Uterus (tissue), 4 donors: Measurements from ENCODE around the gene TMEM169. TPM values are rescaled to one million over a fixed set of nuclear protein-coding genes. Genes with fewer than 3 reads are reported as not detected.

Experiments
- DNase-seq, 2 donors: peaks; one replicate each; pipeline ENCODE4 v3.0.0-alpha.2; 2019 to 2020
- H3K27ac ChIP-seq, 2 donors: fragments of 200-600 bp; sonication (generic); 1 replicate in 1 of 2; 2 replicates in 1 of 2; pipeline ENCODE4 v1.5.1; 2016 to 2018
- H3K27me3 ChIP-seq, 2 donors: fragments of 200-600 bp; sonication (generic); one replicate each; pipeline ENCODE4 v1.5.1; 2018 to 2019; ENCODE audit warnings: control low read depth in 1 of 2
- H3K36me3 ChIP-seq, 2 donors: fragments of 200-600 bp; sonication (generic); one replicate each; pipeline ENCODE4 v1.5.1; 2019; ENCODE audit warnings: control low read depth in 1 of 2
- H3K4me1 ChIP-seq, 2 donors: fragments of 200-600 bp; sonication (generic); one replicate each; pipeline ENCODE4 v1.5.1; 2018 to 2019; ENCODE audit warnings: control low read depth in 1 of 2
- H3K4me3 ChIP-seq, 2 donors: fragments of 200-600 bp; sonication (generic); 1 replicate in 1 of 2; 2 replicates in 1 of 2; pipeline ENCODE4 v1.5.1; 2018 to 2019; ENCODE audit warnings: mild to moderate bottlenecking in 1 of 2
- H3K9me3 ChIP-seq, 2 donors: fragments of 200-600 bp; sonication (generic); one replicate each; pipeline ENCODE4 v1.5.1; 2019; ENCODE audit warnings: control low read depth in 1 of 2
- POLR2A ChIP-seq, 2 donors: fragments of 450-650 bp; IDR thresholded peaks; one replicate each; pipeline ENCODE4 v1.6.1; 2016; ENCODE audit warnings: antibody characterized with exemption in 2 of 2, mild to moderate bottlenecking in 1 of 2, moderate library complexity in 1 of 2
- intact Hi-C: fragments of 100-400 bp; cut with DNase I; formaldehyde crosslinking; loops from one replicate; pipeline ENCODE4 v1.15.1; 2023; ENCODE audit warnings: low total_unique reads
- total RNA-seq, 4 donors: library from RNA; depleted of rRNA in 3 of 4; stranded (reverse); fragments of >200 nt in 3 of 4; gene quantifications; one replicate each; pipeline versions ENCODE4 v1.1.0 to v1.2.4, GENCODE V29; 2014 to 2023
- TF ChIP-seq, protein P1 (sequence below), 4 experiments: fragments of 200-600 bp in 2 of 4; fragments of 450-650 bp in 2 of 4; sonication (generic) in 2 of 4; IDR thresholded peaks; one replicate each; pipeline ENCODE4 v1.5.1; 2016 to 2019; ENCODE audit warnings: antibody characterized with exemption in 4 of 4, mild to moderate bottlenecking in 2 of 4, moderate library complexity in 1 of 4
- donor health status: DM: yes; HTN: yes; CAD: no.

Gene TMEM169
- total RNA-seq, 4 donors from 2014 or later = 0.97 to 1.0 TPM; not detected in 2

- H3K36me3 ChIP-seq = no peaks in the 10 kb centered on the region
- DNase-seq = no peak
- no peak overlapping the region for H3K27ac ChIP-seq
- H3K27me3 ChIP-seq = no peaks in the 10 kb centered on the region
- intact Hi-C loops = no loop called here
- no peaks in the 10 kb centered on the region for H3K9me3 ChIP-seq
- H3K4me1 ChIP-seq = no peaks in the 10 kb centered on the region
- TF ChIP-seq, protein P1, sequence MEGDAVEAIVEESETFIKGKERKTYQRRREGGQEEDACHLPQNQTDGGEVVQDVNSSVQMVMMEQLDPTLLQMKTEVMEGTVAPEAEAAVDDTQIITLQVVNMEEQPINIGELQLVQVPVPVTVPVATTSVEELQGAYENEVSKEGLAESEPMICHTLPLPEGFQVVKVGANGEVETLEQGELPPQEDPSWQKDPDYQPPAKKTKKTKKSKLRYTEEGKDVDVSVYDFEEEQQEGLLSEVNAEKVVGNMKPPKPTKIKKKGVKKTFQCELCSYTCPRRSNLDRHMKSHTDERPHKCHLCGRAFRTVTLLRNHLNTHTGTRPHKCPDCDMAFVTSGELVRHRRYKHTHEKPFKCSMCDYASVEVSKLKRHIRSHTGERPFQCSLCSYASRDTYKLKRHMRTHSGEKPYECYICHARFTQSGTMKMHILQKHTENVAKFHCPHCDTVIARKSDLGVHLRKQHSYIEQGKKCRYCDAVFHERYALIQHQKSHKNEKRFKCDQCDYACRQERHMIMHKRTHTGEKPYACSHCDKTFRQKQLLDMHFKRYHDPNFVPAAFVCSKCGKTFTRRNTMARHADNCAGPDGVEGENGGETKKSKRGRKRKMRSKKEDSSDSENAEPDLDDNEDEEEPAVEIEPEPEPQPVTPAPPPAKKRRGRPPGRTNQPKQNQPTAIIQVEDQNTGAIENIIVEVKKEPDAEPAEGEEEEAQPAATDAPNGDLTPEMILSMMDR (IDR thresholded peaks at IDR 0.05) = no peak
- TF ChIP-seq POLR2A (IDR thresholded peaks at IDR 0.05) = no peak
- H3K4me3 ChIP-seq = no peak overlapping the region
Observed at GRCh38 chr2:216069028-216069427, 12.7 kb upstream of the TMEM169 start.

GRCh38 chr2:216070195-216070594 is 11.5 kb upstream of the TMEM169 start:
- Histone ChIP-seq H3K4me3 (no peak overlapping the region), H3K27ac (no peak overlapping the region), H3K27me3 (no peaks in the 10 kb centered on the region), H3K36me3 (no peaks in the 10 kb centered on the region), H3K9me3 (no peaks in the 10 kb centered on the region), H3K4me1 (no peaks in the 10 kb centered on the region)
- intact Hi-C loops = no loop called here
- no peak for TF ChIP-seq POLR2A (IDR thresholded peaks at IDR 0.05)
- TF ChIP-seq, protein P1 (IDR thresholded peaks at IDR 0.05) = no peak
- DNase-seq = no peak

- no peaks in the 10 kb centered on the region for H3K27me3 ChIP-seq
- no peaks in the 10 kb centered on the region for H3K36me3 ChIP-seq
- TF ChIP-seq, protein P1 (IDR thresholded peaks at IDR 0.05) = no peak
- no peak for TF ChIP-seq POLR2A (IDR thresholded peaks at IDR 0.05)
- intact Hi-C loops = no loop called here
- no peaks in the 10 kb centered on the region for H3K9me3 ChIP-seq
- no peak for DNase-seq
- no peak overlapping the region for H3K27ac ChIP-seq
- H3K4me3 ChIP-seq = no peak overlapping the region
- no peaks in the 10 kb centered on the region for H3K4me1 ChIP-seq
Observed at GRCh38 chr2:216071111-216071851, 10.4 kb upstream of the TMEM169 start.

- TF ChIP-seq, protein P1 (IDR thresholded peaks at IDR 0.05) = no peak
- no peak for TF ChIP-seq POLR2A (IDR thresholded peaks at IDR 0.05)
- H3K4me1 ChIP-seq = no peaks in the 10 kb centered on the region
Observed at GRCh38 chr2:216072473-216072872, 9.2 kb upstream of the TMEM169 start.

DNA sequence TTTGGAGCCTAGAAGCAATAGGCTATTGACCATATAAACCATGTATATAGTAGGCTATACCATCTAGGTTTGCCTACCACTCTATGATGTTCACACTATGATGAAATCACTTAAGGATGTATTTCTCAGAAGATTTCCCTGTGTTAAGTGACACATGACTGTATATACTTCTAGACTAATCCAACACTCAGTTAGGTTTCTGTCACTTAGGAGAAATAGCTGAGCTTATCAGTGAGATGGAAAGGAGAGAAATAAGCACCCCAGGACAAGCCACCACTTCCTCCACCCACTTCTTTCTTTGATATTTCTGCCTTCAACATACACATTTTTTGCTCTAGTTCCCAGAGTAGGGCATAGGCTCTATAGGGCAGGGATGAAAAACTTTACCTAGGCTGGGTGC is 7.9 kb upstream of the TMEM169 start:
- intact Hi-C loops = no loop called here
- no peak overlapping the region for H3K4me3 ChIP-seq
- H3K27me3 ChIP-seq = no peaks in the 10 kb centered on the region
- H3K4me1 ChIP-seq = no peaks in the 10 kb centered on the region
- H3K36me3 ChIP-seq = no peaks in the 10 kb centered on the region
- no peak for DNase-seq
- no peaks in the 10 kb centered on the region for H3K9me3 ChIP-seq
- H3K27ac ChIP-seq = no peak overlapping the region
- TF ChIP-seq, protein P1 (IDR thresholded peaks at IDR 0.05) = no peak
- TF ChIP-seq POLR2A (IDR thresholded peaks at IDR 0.05) = no peak

More at GRCh38 chr2:216072473-216072872, 9.2 kb upstream of the TMEM169 start:
- Histone ChIP-seq H3K27me3 (no peaks in the 10 kb centered on the region), H3K9me3 (no peaks in the 10 kb centered on the region), H3K36me3 (no peaks in the 10 kb centered on the region), H3K4me3 (no peak overlapping the region), H3K27ac (no peak overlapping the region)
- no peak for DNase-seq
- intact Hi-C loops = no loop called here
